ENCODE data around the gene E2F4. TPM values are rescaled to one million over a fixed set of nuclear protein-coding genes. Genes with fewer than 3 reads are reported as not detected.

E2F4 gene
- total and polyA plus RNA-seq, 2 donors (not counting 1 experiment from before 2014, with no cell fraction given), result 42.4 to 59.9 TPM

GRCh38 chr16:67233596-67233995 lies 41.6 kb downstream of the E2F4 start:
- TF ChIP-seq, protein P1, sequence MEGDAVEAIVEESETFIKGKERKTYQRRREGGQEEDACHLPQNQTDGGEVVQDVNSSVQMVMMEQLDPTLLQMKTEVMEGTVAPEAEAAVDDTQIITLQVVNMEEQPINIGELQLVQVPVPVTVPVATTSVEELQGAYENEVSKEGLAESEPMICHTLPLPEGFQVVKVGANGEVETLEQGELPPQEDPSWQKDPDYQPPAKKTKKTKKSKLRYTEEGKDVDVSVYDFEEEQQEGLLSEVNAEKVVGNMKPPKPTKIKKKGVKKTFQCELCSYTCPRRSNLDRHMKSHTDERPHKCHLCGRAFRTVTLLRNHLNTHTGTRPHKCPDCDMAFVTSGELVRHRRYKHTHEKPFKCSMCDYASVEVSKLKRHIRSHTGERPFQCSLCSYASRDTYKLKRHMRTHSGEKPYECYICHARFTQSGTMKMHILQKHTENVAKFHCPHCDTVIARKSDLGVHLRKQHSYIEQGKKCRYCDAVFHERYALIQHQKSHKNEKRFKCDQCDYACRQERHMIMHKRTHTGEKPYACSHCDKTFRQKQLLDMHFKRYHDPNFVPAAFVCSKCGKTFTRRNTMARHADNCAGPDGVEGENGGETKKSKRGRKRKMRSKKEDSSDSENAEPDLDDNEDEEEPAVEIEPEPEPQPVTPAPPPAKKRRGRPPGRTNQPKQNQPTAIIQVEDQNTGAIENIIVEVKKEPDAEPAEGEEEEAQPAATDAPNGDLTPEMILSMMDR (conservative IDR thresholded peaks at IDR 0.05 in 1 of 2, IDR thresholded peaks at IDR 0.05 in 1 of 2; ENCODE audit: low read depth in 1 of 2, low read length in 2 of 2), result no peak
- TF ChIP-seq EZH2 (IDR thresholded peaks at IDR 0.05; ENCODE audit: low read length, missing control alignments), result no peak
- no peak overlapping the region for H3K27ac ChIP-seq (ENCODE audit: insufficient read depth, low read length)
- peaks cover 64% of the 10 kb centered on the region for H3K36me3 ChIP-seq (ENCODE audit: control insufficient read depth, insufficient read depth, low read length)
- no peak for DNase-seq (ENCODE audit: low read depth in 2 of 2)
- no peaks in the 10 kb centered on the region for H3K9me3 ChIP-seq (ENCODE audit: control insufficient read depth, insufficient read depth, low read depth, low read length)
- H3K4me3 ChIP-seq (replicated peaks in 1 of 4; ENCODE audit: control extremely low read depth in 1 of 4, insufficient read depth in 1 of 4, low read depth in 3 of 4, low read length in 4 of 4), result no peak overlapping the region
- H3K9ac ChIP-seq (ENCODE audit: insufficient read depth, low read length), result no peak overlapping the region
- no peaks in the 10 kb centered on the region for H3K27me3 ChIP-seq (ENCODE audit: control insufficient read depth, insufficient read depth, low read length)
- H3K4me1 ChIP-seq (ENCODE audit: control insufficient read depth, extremely low read depth, insufficient read depth, low read length), result no peaks in the 10 kb centered on the region
- H2AFZ ChIP-seq (ENCODE audit: low read length), result no peak overlapping the region
- no peaks in the 10 kb centered on the region for H4K20me1 ChIP-seq (ENCODE audit: control insufficient read depth, extremely low read depth, insufficient read depth, low read length)
- peaks cover 7% of the 10 kb centered on the region for H3K79me2 ChIP-seq (ENCODE audit: control insufficient read depth, insufficient read depth, low read length)
- no peak overlapping the region for H3K4me2 ChIP-seq (ENCODE audit: extremely low read depth, insufficient read depth, low read length)

DNA sequence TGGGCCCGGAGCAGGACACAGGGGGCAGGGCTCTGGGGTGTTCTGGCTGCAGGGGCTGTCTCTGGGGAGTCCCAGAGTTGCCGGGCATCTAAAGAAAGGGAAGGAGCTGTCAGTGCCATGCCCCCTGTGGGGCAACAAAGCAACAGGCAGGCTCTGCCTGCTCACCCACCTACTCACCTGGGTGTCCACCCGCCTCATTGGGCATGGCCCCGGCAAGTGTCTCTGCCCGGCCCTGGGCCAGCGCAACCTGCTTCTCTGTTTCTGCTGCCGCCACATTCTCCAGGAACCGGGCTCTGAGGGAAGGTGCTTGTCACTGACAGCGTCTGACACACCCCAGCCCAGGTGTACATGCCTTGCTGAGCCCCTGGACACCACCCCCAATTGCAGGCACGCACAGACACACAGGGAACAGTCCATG lies 42.2 kb downstream of the E2F4 start:
- TF ChIP-seq EZH2 (IDR thresholded peaks at IDR 0.05; ENCODE audit: low read length, missing control alignments), result no peak
- H3K27me3 ChIP-seq (ENCODE audit: control insufficient read depth, insufficient read depth, low read length), result no peaks in the 10 kb centered on the region
- no peaks in the 10 kb centered on the region for H4K20me1 ChIP-seq (ENCODE audit: control insufficient read depth, extremely low read depth, insufficient read depth, low read length)
- no peak overlapping the region for H3K4me2 ChIP-seq (ENCODE audit: extremely low read depth, insufficient read depth, low read length)
- H2AFZ ChIP-seq (ENCODE audit: low read length), result no peak overlapping the region
- H3K36me3 ChIP-seq (ENCODE audit: control insufficient read depth, insufficient read depth, low read length), result peaks cover 62% of the 10 kb centered on the region
- H3K4me1 ChIP-seq (ENCODE audit: control insufficient read depth, extremely low read depth, insufficient read depth, low read length), result no peaks in the 10 kb centered on the region
- no peak overlapping the region for H3K4me3 ChIP-seq (replicated peaks in 1 of 4; ENCODE audit: control extremely low read depth in 1 of 4, insufficient read depth in 1 of 4, low read depth in 3 of 4, low read length in 4 of 4)
- no peak overlapping the region for H3K9ac ChIP-seq (ENCODE audit: insufficient read depth, low read length)
- no peak for DNase-seq (ENCODE audit: low read depth in 2 of 2)
- no peak overlapping the region for H3K27ac ChIP-seq (ENCODE audit: insufficient read depth, low read length)
- H3K79me2 ChIP-seq (ENCODE audit: control insufficient read depth, insufficient read depth, low read length), result peaks cover 5% of the 10 kb centered on the region
- no peaks in the 10 kb centered on the region for H3K9me3 ChIP-seq (ENCODE audit: control insufficient read depth, insufficient read depth, low read depth, low read length)

DNA sequence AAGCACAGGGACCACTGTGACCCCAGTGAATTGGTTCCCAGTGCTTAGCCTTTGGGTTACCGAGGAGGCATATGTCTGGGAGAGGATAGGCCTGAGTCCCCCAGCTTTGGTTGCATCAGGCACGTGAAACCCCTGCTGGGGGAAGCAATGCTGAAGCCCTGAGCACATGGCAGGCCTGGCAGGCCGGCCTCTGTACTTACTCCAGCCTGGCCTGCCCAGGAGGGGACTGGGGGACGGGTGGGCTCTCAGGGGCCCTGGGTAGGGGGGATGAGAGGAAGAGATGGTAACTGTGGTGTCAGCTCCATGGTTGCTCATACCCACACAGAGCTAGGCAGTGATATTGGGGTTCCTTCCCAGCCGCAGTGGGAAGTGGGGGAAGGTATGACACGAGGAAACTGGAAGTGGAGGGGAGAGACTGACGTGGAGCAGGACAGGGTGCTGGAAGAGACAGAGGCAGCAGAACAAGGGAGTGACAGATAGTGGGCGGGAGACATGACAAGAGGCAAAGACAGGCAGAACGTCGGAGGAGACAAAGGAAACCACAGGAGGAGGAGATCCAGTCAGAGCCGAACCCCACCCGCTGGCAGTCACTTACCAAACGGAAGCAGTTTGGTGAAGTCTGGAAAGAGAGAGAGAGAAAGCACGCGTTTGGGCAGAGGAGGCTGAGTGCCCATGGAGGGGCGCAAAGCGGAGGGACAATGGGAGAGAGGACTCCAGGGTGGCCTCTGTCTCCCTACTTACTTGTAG lies 44.0 kb downstream of the E2F4 start:
- no peak overlapping the region for H3K4me3 ChIP-seq (replicated peaks in 1 of 4; ENCODE audit: control extremely low read depth in 1 of 4, insufficient read depth in 1 of 4, low read depth in 3 of 4, low read length in 4 of 4)
- TF ChIP-seq, protein P1 (conservative IDR thresholded peaks at IDR 0.05 in 1 of 2, IDR thresholded peaks at IDR 0.05 in 1 of 2; ENCODE audit: low read depth in 1 of 2, low read length in 2 of 2), result no peak
- TF ChIP-seq EZH2 (IDR thresholded peaks at IDR 0.05; ENCODE audit: low read length, missing control alignments), result no peak
- DNase-seq (ENCODE audit: low read depth in 2 of 2), result no peak
- H4K20me1 ChIP-seq (ENCODE audit: control insufficient read depth, extremely low read depth, insufficient read depth, low read length), result no peaks in the 10 kb centered on the region
- H3K9ac ChIP-seq (ENCODE audit: insufficient read depth, low read length), result no peak overlapping the region
- no peaks in the 10 kb centered on the region for H3K27me3 ChIP-seq (ENCODE audit: control insufficient read depth, insufficient read depth, low read length)
- peaks cover 12% of the 10 kb centered on the region for H3K4me1 ChIP-seq (ENCODE audit: control insufficient read depth, extremely low read depth, insufficient read depth, low read length)
- H3K27ac ChIP-seq (ENCODE audit: insufficient read depth, low read length), result no peak overlapping the region
- H2AFZ ChIP-seq (ENCODE audit: low read length), result no peak overlapping the region
- H3K79me2 ChIP-seq (ENCODE audit: control insufficient read depth, insufficient read depth, low read length), result peaks cover 18% of the 10 kb centered on the region
- no peak overlapping the region for H3K4me2 ChIP-seq (ENCODE audit: extremely low read depth, insufficient read depth, low read length)
- peaks cover 51% of the 10 kb centered on the region for H3K36me3 ChIP-seq (ENCODE audit: control insufficient read depth, insufficient read depth, low read length)
- H3K9me3 ChIP-seq (ENCODE audit: control insufficient read depth, insufficient read depth, low read depth, low read length), result no peaks in the 10 kb centered on the region
